NB4 (cell line): Measurements from ENCODE around the gene VAMP5.

Experiments used
- POLR2A ChIP-seq: IDR thresholded peaks from 2 replicates; pipeline ENCODE4 v1.6.1; 2011; ENCODE audit warnings: mild to moderate bottlenecking; ENCODE audit not compliant: insufficient read length; ENCODE audit errors: extremely low read depth
- TF ChIP-seq, protein P1 (sequence below): IDR thresholded peaks from one replicate; pipeline ENCODE4 v1.5.1; 2012; ENCODE audit warnings: low read depth, low read length

DNA sequence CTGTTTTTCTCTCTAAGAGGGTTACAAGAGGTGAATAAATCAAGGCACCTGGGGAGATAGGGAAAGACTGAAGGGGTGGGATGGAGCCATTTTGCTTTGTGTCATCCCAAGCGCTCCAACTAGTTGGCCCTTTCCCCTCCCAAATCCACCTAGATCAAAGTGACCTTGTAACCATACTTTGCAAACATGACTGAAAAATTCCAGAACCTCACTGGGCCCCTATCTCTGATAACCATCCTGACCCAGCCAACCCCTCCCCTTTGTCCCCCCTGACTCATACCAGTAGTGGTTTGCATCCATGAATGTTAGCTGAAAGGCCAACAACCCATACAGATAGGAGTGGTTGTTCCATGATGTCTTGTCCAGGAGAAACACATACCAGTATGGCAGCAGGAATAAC, 26.1 kb upstream of the VAMP5 start:
- TF ChIP-seq, protein P1, sequence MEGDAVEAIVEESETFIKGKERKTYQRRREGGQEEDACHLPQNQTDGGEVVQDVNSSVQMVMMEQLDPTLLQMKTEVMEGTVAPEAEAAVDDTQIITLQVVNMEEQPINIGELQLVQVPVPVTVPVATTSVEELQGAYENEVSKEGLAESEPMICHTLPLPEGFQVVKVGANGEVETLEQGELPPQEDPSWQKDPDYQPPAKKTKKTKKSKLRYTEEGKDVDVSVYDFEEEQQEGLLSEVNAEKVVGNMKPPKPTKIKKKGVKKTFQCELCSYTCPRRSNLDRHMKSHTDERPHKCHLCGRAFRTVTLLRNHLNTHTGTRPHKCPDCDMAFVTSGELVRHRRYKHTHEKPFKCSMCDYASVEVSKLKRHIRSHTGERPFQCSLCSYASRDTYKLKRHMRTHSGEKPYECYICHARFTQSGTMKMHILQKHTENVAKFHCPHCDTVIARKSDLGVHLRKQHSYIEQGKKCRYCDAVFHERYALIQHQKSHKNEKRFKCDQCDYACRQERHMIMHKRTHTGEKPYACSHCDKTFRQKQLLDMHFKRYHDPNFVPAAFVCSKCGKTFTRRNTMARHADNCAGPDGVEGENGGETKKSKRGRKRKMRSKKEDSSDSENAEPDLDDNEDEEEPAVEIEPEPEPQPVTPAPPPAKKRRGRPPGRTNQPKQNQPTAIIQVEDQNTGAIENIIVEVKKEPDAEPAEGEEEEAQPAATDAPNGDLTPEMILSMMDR: no peak
- no peak for TF ChIP-seq POLR2A
